Activated CD4-positive, alpha-beta memory T cell treated with anti-CD3 and anti-CD28 coated beads for 36 hours (primary cell): Measurements from ENCODE around the gene TOPORS. TPM values are rescaled to one million over a fixed set of nuclear protein-coding genes. Genes with fewer than 3 reads are reported as not detected.
"Not testable (repeated sequence)": the region's sequence is repeated elsewhere in the genome, so short reads cannot be mapped to it uniquely, and the experiment has no call there.

Experiments used
- CTCF ChIA-PET: fragments of 350-600 bp; sonication (Branson Sonifier 250); formaldehyde crosslinking; loops from one replicate; lab custom pipeline; 2021; ENCODE audit warnings: antibody characterized with exemption, inconsistent platforms; lab: Charles Lee
- POLR2A ChIA-PET: fragments of 350-600 bp; sonication (Branson Sonifier 250); formaldehyde crosslinking; loops from one replicate; lab custom pipeline; 2021; ENCODE audit warnings: antibody characterized with exemption; lab: Charles Lee
- DNase-seq: peaks from one replicate; pipeline ENCODE4 v3.0.0-alpha.2; 2020
- H3K27ac Mint-ChIP-seq: one replicate; pipeline ENCODE4 v1.8.0; 2021; ENCODE audit warnings: mixed read lengths
- H3K27me3 Mint-ChIP-seq: one replicate; pipeline ENCODE4 v1.8.0; 2021; ENCODE audit warnings: mixed read lengths
- H3K36me3 Mint-ChIP-seq: one replicate; pipeline ENCODE4 v1.8.0; 2021; ENCODE audit warnings: mixed read lengths
- H3K4me1 Mint-ChIP-seq: one replicate; pipeline ENCODE4 v1.8.0; 2021; ENCODE audit warnings: low read depth, mixed read lengths
- H3K4me3 Mint-ChIP-seq: one replicate; pipeline ENCODE4 v1.8.0; 2021; ENCODE audit warnings: mild to moderate bottlenecking, mixed read lengths
- H3K9me3 Mint-ChIP-seq: one replicate; pipeline ENCODE4 v1.8.0; 2021; ENCODE audit warnings: mixed read lengths
- intact Hi-C: fragments of 100-400 bp; cut with micrococcal nuclease; formaldehyde crosslinking; loops from one replicate; pipeline ENCODE4 v1.15.1; 2023
- total RNA-seq, 2 experiments: library from RNA; stranded (reverse); gene quantifications; one replicate each; pipeline ENCODE4 v1.2.3, GENCODE V29; 2021

Gene TOPORS
- total RNA-seq, result 10 to 100 TPM; 14.8 to 15.4 TPM

GRCh38 chr9:32552172-32552872, at the start of gene TOPORS, which contains the start of gene SMIM27:
Gene TOPORS (minus strand): TSS chr9:32552586. CDS start chr9:32552436, 150 bp downstream.
Gene SMIM27 (plus strand): TSS chr9:32552327. CDS start chr9:32552435, 108 bp downstream.
- peaks cover 29% of the 10 kb centered on the region for H3K36me3 Mint-ChIP-seq
- peak; percentile 94 for DNase-seq
- intact Hi-C loops, result loop anchor here (1.0 to 10.0 kb wide), 3 partner anchors 20 to 712 kb away; partner anchors contain the start of genes BAG1, CHMP5 and DNAJA1
- H3K27ac Mint-ChIP-seq, result peak within 1 kb of the TSS; percentile 100
- peaks cover 41% of the 10 kb centered on the region for H3K4me1 Mint-ChIP-seq
- no peaks in the 10 kb centered on the region for H3K27me3 Mint-ChIP-seq
- ChIA-PET POLR2A (interaction anchor here (1.5 to 3.6 kb wide), 4 partner anchors 20 to 472 kb away, joined by 3 to 31 read pairs (median 10); partner anchors contain the start of genes DNAJA1, NDUFB6 and RIGI), CTCF (interaction anchor here (1.6 to 7.9 kb wide), 3 partner anchors 21 to 174 kb away, joined by 11 to 62 read pairs (median 17); partner anchors contain the start of gene NDUFB6)
- no peaks in the 10 kb centered on the region for H3K9me3 Mint-ChIP-seq
- peak within 1 kb of the TSS; percentile 99 for H3K4me3 Mint-ChIP-seq

DNA sequence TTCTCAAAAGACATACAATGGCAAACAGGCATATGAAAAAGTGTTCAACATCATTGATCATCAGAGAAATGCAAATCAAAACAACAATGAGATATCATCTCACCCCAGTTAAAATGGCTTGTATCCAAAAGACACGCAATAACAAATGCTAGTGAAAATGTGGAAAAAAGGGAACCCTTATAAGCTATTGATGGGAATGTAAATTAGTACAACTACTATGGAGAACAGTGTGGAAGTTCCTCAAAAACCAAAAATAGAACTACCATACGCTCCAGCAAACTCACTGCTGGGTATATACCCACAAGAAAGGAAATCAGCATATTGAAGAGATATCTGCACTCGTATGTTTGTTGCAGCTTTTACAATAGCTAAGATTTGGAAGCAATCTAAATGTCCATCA, 46.6 kb upstream of the TOPORS start:
- H3K36me3 Mint-ChIP-seq, CTCF ChIA-PET, H3K4me3 Mint-ChIP-seq, H3K4me1 Mint-ChIP-seq, intact Hi-C loops, H3K27ac Mint-ChIP-seq, DNase-seq, H3K9me3 Mint-ChIP-seq, POLR2A ChIA-PET: not testable (repeated sequence)
- peaks cover 13% of the 10 kb centered on the region for H3K27me3 Mint-ChIP-seq

- peaks cover 13% of the 10 kb centered on the region for H3K27me3 Mint-ChIP-seq
- CTCF ChIA-PET, result no interaction called here
Measured at GRCh38 chr9:32596936-32597335, 44.5 kb upstream of the TOPORS start.

GRCh38 chr9:32596096-32596865, 43.9 kb upstream of the TOPORS start:
- CTCF ChIA-PET, result no interaction called here
- Mint-ChIP-seq H3K4me3 (no peak overlapping the region), H3K36me3 (no peaks in the 10 kb centered on the region), H3K27me3 (peaks cover 13% of the 10 kb centered on the region), H3K27ac (no peak overlapping the region), H3K4me1 (no peaks in the 10 kb centered on the region), H3K9me3 (no peaks in the 10 kb centered on the region)
- POLR2A ChIA-PET, result no interaction called here
- intact Hi-C loops, result no loop called here
- no peak for DNase-seq

More at GRCh38 chr9:32596936-32597335, 44.5 kb upstream of the TOPORS start:
- intact Hi-C loops, result no loop called here
- Mint-ChIP-seq H3K4me3 (no peak overlapping the region), H3K27ac (no peak overlapping the region), H3K4me1 (no peaks in the 10 kb centered on the region), H3K36me3 (no peaks in the 10 kb centered on the region), H3K9me3 (no peaks in the 10 kb centered on the region)
- POLR2A ChIA-PET, result no interaction called here
- DNase-seq, result no peak

- intact Hi-C loops, result no loop called here
- DNase-seq, result no peak
- CTCF ChIA-PET, result interaction anchor here (1.1 to 6.7 kb wide), 2 partner anchors 212 to 378 kb away, joined by 5 to 39 read pairs; no protein-coding TSS in a partner anchor
- H3K27me3 Mint-ChIP-seq, result peaks cover 9% of the 10 kb centered on the region
- H3K9me3 Mint-ChIP-seq, result no peaks in the 10 kb centered on the region
- POLR2A ChIA-PET, result no interaction called here
- H3K36me3 Mint-ChIP-seq, result no peaks in the 10 kb centered on the region
- no peaks in the 10 kb centered on the region for H3K4me1 Mint-ChIP-seq
- H3K4me3 Mint-ChIP-seq, result no peak overlapping the region
- no peak overlapping the region for H3K27ac Mint-ChIP-seq
Measured at GRCh38 chr9:32590898-32591297, 38.5 kb upstream of the TOPORS start.

- no peaks in the 10 kb centered on the region for H3K36me3 Mint-ChIP-seq
- intact Hi-C loops, result no loop called here
- DNase-seq, result no peak
Measured at GRCh38 chr9:32590476-32590875, 38.1 kb upstream of the TOPORS start.

GRCh38 chr9:32589083-32589723, 36.8 kb upstream of the TOPORS start:
- Mint-ChIP-seq H3K9me3 (no peaks in the 10 kb centered on the region), H3K27me3 (peaks cover 14% of the 10 kb centered on the region), H3K4me3 (no peak overlapping the region), H3K4me1 (no peaks in the 10 kb centered on the region), H3K27ac (no peak overlapping the region), H3K36me3 (no peaks in the 10 kb centered on the region)
- no peak for DNase-seq
- intact Hi-C loops, result loop anchor here (1.0 to 10.0 kb wide), 3 partner anchors 116 to 379 kb away; no protein-coding TSS in a partner anchor
- POLR2A ChIA-PET, result no interaction called here
- CTCF ChIA-PET, result interaction anchor here (0.6 to 6.7 kb wide), 8 partner anchors 10 to 380 kb away, joined by 3 to 39 read pairs (median 3); no protein-coding TSS in a partner anchor

More at GRCh38 chr9:32590476-32590875, 38.1 kb upstream of the TOPORS start:
- no peak overlapping the region for H3K27ac Mint-ChIP-seq
- ChIA-PET CTCF (interaction anchor here (6.7 kb wide), 1 partner anchor 378 kb away, joined by 39 read pairs; no protein-coding TSS in a partner anchor), POLR2A (no interaction called here)
- peaks cover 12% of the 10 kb centered on the region for H3K27me3 Mint-ChIP-seq
- H3K4me1 Mint-ChIP-seq, result no peaks in the 10 kb centered on the region
- H3K4me3 Mint-ChIP-seq, result no peak overlapping the region
- no peaks in the 10 kb centered on the region for H3K9me3 Mint-ChIP-seq

GRCh38 chr9:32587901-32588300, 35.5 kb upstream of the TOPORS start:
- DNase-seq, result peak; percentile 26
- no peak overlapping the region for H3K27ac Mint-ChIP-seq
- ChIA-PET POLR2A (no interaction called here), CTCF (interaction anchor here (1.7 to 6.7 kb wide), 5 partner anchors 9 to 381 kb away, joined by 3 to 39 read pairs (median 25); no protein-coding TSS in a partner anchor)
- no peaks in the 10 kb centered on the region for H3K4me1 Mint-ChIP-seq
- peaks cover 14% of the 10 kb centered on the region for H3K27me3 Mint-ChIP-seq
- no peak overlapping the region for H3K4me3 Mint-ChIP-seq
- no peaks in the 10 kb centered on the region for H3K9me3 Mint-ChIP-seq
- intact Hi-C loops, result loop anchor here (10.0 kb wide), 2 partner anchors 117 to 257 kb away; no protein-coding TSS in a partner anchor
- H3K36me3 Mint-ChIP-seq, result no peaks in the 10 kb centered on the region

GRCh38 chr9:32584784-32585183, 32.4 kb upstream of the TOPORS start:
- ChIA-PET POLR2A (no interaction called here), CTCF (interaction anchor here (1.3 to 4.1 kb wide), 3 partner anchors 13 to 383 kb away, joined by 3 to 26 read pairs (median 3); no protein-coding TSS in a partner anchor)
- DNase-seq, result no peak
- Mint-ChIP-seq H3K4me1 (no peaks in the 10 kb centered on the region), H3K27ac (no peak overlapping the region), H3K36me3 (no peaks in the 10 kb centered on the region), H3K4me3 (no peak overlapping the region), H3K9me3 (no peaks in the 10 kb centered on the region), H3K27me3 (peaks cover 10% of the 10 kb centered on the region)
- intact Hi-C loops, result loop anchor here (10.0 kb wide), 2 partner anchors 120 to 260 kb away; no protein-coding TSS in a partner anchor

DNA sequence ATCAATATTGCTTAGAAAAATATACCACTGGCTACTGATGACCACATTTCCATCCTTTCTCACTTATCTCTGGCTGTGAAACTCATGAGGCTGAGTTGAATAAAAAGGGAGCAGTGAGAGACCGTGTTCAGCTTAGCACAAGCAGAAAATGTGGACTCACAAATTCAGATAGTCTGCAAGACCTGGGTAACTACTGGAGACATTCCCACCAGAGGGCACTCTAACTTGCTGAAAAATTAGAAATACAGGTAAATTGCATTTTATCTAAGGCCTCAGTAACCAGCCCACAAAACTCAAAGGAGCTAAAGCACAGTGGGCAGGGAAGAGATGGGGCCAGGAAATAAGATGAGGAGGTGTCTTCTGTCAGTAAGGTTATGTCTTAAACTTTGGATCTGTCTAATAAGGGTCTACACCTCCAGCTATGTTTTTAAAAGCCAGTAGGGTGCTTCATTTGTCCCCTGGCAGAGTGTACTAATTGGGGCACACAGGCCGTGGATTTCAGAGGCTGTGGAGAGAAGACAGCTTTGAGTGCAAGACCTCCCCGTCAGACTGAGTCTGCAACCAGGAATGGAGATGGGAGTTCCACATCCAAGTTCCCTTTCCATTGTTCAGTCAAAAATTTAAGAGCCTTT, 29.2 kb upstream of the TOPORS start:
- no peaks in the 10 kb centered on the region for H3K9me3 Mint-ChIP-seq
- no peak overlapping the region for H3K27ac Mint-ChIP-seq
- H3K4me1 Mint-ChIP-seq, result no peaks in the 10 kb centered on the region
- intact Hi-C loops, result loop anchor here (10.0 kb wide), 2 partner anchors 123 to 263 kb away; no protein-coding TSS in a partner anchor
- ChIA-PET POLR2A (no interaction called here), CTCF (interaction anchor here (0.7 to 8.2 kb wide), 15 partner anchors 9 to 387 kb away, joined by 3 to 502 read pairs (median 7); partner anchors contain the start of genes ACO1 and NDUFB6)
- peaks cover 20% of the 10 kb centered on the region for H3K27me3 Mint-ChIP-seq
- no peak overlapping the region for H3K4me3 Mint-ChIP-seq
- H3K36me3 Mint-ChIP-seq, result no peaks in the 10 kb centered on the region
- DNase-seq, result peak; percentile 22
